K562 (cell line): Measurements from ENCODE around the gene CMSS1. TPM values are rescaled to one million over a fixed set of nuclear protein-coding genes. Genes with fewer than 3 reads are reported as not detected.

ENCODE experiments used
- ATAC-seq: fragments of 200-7000 bp; cut with Tn5 transposase; 3 replicates; pipeline ENCODE4 v1.9.1; 2020; ENCODE audit warnings: moderate library complexity
- BruUV-seq: library from RNA; stranded (reverse); fragments of 400-500 nt; replicated peaks from 2 replicates; lab custom pipeline; 2021; lab: Mats Ljungman, UMichigan
- CTCF ChIA-PET: fragments of 300-600 bp; formaldehyde crosslinking; extraction: SDS; loops from one replicate; lab custom pipeline; 2021; ENCODE audit warnings: low intra/inter-chr PET ratio; lab: Yijun Ruan, JAX
- POLR2A ChIA-PET: fragments of 300-600, 350-650 bp; sonication (Branson Sonifier 250); formaldehyde crosslinking; extraction: SDS; loops from one replicate; lab custom pipeline; 2021; ENCODE audit warnings: antibody characterized with exemption, inconsistent platforms; lab: Yijun Ruan, JAX
- DNase-seq, 4 experiments: peaks; one replicate each; pipeline versions ENCODE4 v3.0.0 to v3.0.0-alpha.2; 2011 to 2018; ENCODE audit warnings: low spot score in 3 of 4, mixed read lengths in 3 of 4; ENCODE audit errors: extremely low read depth in 1 of 4
- FAIRE-seq: peaks from 2 replicates; lab custom pipeline; 2011; peaks lifted over from hg19 to GRCh38; lab: Jason Lieb, UNC
- H2AFZ ChIP-seq: 2 replicates; pipeline ENCODE4 v1.6.0; 2011; ENCODE audit warnings: low read depth, low read length, control low read depth, inconsistent platforms
- H3K27ac ChIP-seq: fragments of 200-600 bp; 3 replicates; pipeline ENCODE4 v1.8.0; 2011; ENCODE audit warnings: low read depth, mild to moderate bottlenecking, control low read depth, inconsistent platforms, low read length, moderate library complexity, mixed read lengths; ENCODE audit errors: extremely low read depth
- H3K27me3 ChIP-seq, 2 experiments: fragments of 300-600 bp in 1 of 2; 2 replicates in 1 of 2; 3 replicates in 1 of 2; pipeline versions ENCODE4 v1.6.0 to v1.8.0; 2011; ENCODE audit warnings: inconsistent platforms in 2 of 2, low read length in 2 of 2, mild to moderate bottlenecking in 1 of 2, mixed read lengths in 1 of 2, moderate library complexity in 1 of 2; ENCODE audit not compliant: control insufficient read depth in 2 of 2, insufficient read depth in 2 of 2
- H3K36me3 ChIP-seq: fragments of 300-600 bp; 3 replicates; pipeline ENCODE4 v1.8.0; 2011; ENCODE audit warnings: mild to moderate bottlenecking, low read length, inconsistent platforms; ENCODE audit not compliant: control insufficient read depth, insufficient read depth
- H3K4me1 ChIP-seq, 2 experiments: fragments of 200-600 bp in 1 of 2; replicated peaks in 1 of 2; 2 replicates in 1 of 2; 3 replicates in 1 of 2; pipeline versions ENCODE4 v1.5.1 to v1.8.0; 2011; ENCODE audit warnings: inconsistent platforms in 2 of 2, low read length in 2 of 2, mild to moderate bottlenecking in 1 of 2, mixed read lengths in 1 of 2, moderate library complexity in 1 of 2; ENCODE audit not compliant: control insufficient read depth in 2 of 2, insufficient read depth in 2 of 2
- H3K4me2 ChIP-seq: 2 replicates; pipeline ENCODE4 v1.6.1; 2011; ENCODE audit warnings: low read length, control low read depth, inconsistent platforms, mixed read lengths; ENCODE audit not compliant: insufficient read depth
- H3K4me3 ChIP-seq: fragments of 200-600 bp; sonication (generic), shearing (Covaris generic); 2 replicates; pipeline ENCODE4 v1.5.1; 2016; ENCODE audit warnings: control low read depth, inconsistent platforms
- H3K79me2 ChIP-seq: fragments of 200-600 bp; 3 replicates; pipeline ENCODE4 v1.8.0; 2011; ENCODE audit warnings: low read length, inconsistent platforms; ENCODE audit not compliant: control insufficient read depth, insufficient read depth
- H3K9ac ChIP-seq, 2 experiments: 2 replicates each; pipeline versions ENCODE4 v1.6.0 to v1.6.1; 2011; ENCODE audit warnings: low read depth in 2 of 2, low read length in 2 of 2, control low read depth in 1 of 2, inconsistent platforms in 1 of 2, mild to moderate bottlenecking in 1 of 2, mixed read lengths in 1 of 2; ENCODE audit not compliant: insufficient read depth in 1 of 2
- H3K9me1 ChIP-seq: one replicate; pipeline ENCODE4 v1.6.0; 2011; ENCODE audit warnings: inconsistent platforms, mild to moderate bottlenecking, low read length, moderate library complexity; ENCODE audit not compliant: control insufficient read depth, insufficient read depth
- H3K9me3 ChIP-seq: replicated peaks from 2 replicates; pipeline ENCODE4 v1.5.1; 2011; ENCODE audit warnings: low read depth, low read length, inconsistent platforms; ENCODE audit not compliant: control insufficient read depth, insufficient read depth
- H4K20me1 ChIP-seq: replicated peaks from 2 replicates; pipeline ENCODE4 v1.6.1; 2011; ENCODE audit warnings: low read length, inconsistent platforms, mixed read lengths; ENCODE audit not compliant: control insufficient read depth, insufficient read depth
- DDX20 ChIP-seq: fragments of 450-650 bp; IDR thresholded peaks from 2 replicates; pipeline ENCODE4 v1.6.1; 2016; ENCODE audit warnings: missing genetic modification characterization, low read depth, mild to moderate bottlenecking, missing compliant biosample characterization, moderate library complexity
- HDAC2 ChIP-seq: fragments of 450-650 bp; IDR thresholded peaks from 2 replicates; pipeline ENCODE4 v1.6.1; 2016; ENCODE audit warnings: mild to moderate bottlenecking
- HES1 ChIP-seq: fragments of 450-650 bp; IDR thresholded peaks from 2 replicates; pipeline ENCODE4 v1.6.1; 2016; ENCODE audit warnings: low read depth, mild to moderate bottlenecking, moderate library complexity
- NRF1 ChIP-seq, 2 experiments: fragments of 450-650 bp; IDR thresholded peaks in 1 of 2; conservative IDR thresholded peaks in 1 of 2; 2 replicates each; pipeline ENCODE4 v1.6.1; 2014; ENCODE audit warnings: mild to moderate bottlenecking in 2 of 2
- RNF219 ChIP-seq: fragments of 250-450 bp; sonication (Bioruptor Pico); IDR thresholded peaks from 2 replicates; pipeline ENCODE4 v1.5.0; 2022; ENCODE audit warnings: mild to moderate bottlenecking
- ZFP36 ChIP-seq: fragments of 150-350 bp; IDR thresholded peaks from 2 replicates; pipeline ENCODE4 v1.6.1; 2018; ENCODE audit warnings: low read length, low read depth; ENCODE audit not compliant: partially characterized antibody
- WGBS: fragments of 100-300 bp; shearing (Covaris generic); methylation state at CpG from one replicate; pipeline ENCODE4 v1.1.6; 2016; ENCODE audit warnings: low coverage, mixed read lengths; ENCODE audit not compliant: insufficient coverage; ENCODE audit errors: missing lambda C conversion rate; 5-methylcytosine and 5-hydroxymethylcytosine counted together
- in situ Hi-C: fragments of 300-500 bp; cut with MboI; formaldehyde crosslinking; loops from 4 replicates; pipeline ENCODE4 v1.15.0; 2018; ENCODE audit warnings: inconsistent platforms, mixed read lengths
- intact Hi-C: fragments of 100-400 bp; cut with micrococcal nuclease; formaldehyde crosslinking; loops from 2 replicates; pipeline ENCODE4 v1.14.2; 2022
- polyA plus RNA-seq, 8 experiments: library from polyadenylated mRNA; depleted of rRNA in 4 of 8; stranded (reverse) in 5 of 8; unstranded in 3 of 8; fragments of >200 nt; fragmentation: Nextera tagmentation in 2 of 8; fragmentation: Illumina TruSeq in 1 of 8; extraction: Ambion mirVana in 2 of 8; extraction: Trizol in 1 of 8; gene quantifications; 2 replicates each; pipeline versions ENCODE4 v1.2.1 to v1.2.3, GENCODE V29; 2011 to 2014; ENCODE audit warnings: inconsistent platforms in 1 of 8, missing spikeins in 1 of 8
- total RNA-seq, 7 experiments: library from RNA; depleted of rRNA in 6 of 7; stranded (reverse); fragments of >200 nt in 6 of 7; fragmentation: Illumina TruSeq in 2 of 7; extraction: Trizol in 2 of 7; gene quantifications; 2 replicates each; pipeline versions ENCODE4 v1.2.1 to v1.2.3, GENCODE V29; 2011 to 2021; ENCODE audit warnings: low replicate concordance in 1 of 7

The CMSS1 gene
- total and polyA plus RNA-seq, 9 of the 15 experiments (the other 6 are each of a cell fraction or from before 2014, with no cell fraction given): 46.9 to 109 (median 72.3) TPM

GRCh38 chr3:99895131-99895696, 77.6 kb downstream of the CMSS1 start:
- ATAC-seq: no peak
- TF ChIP-seq HDAC2 (no peak), ZFP36 (no peak), RNF219 (no peak), DDX20 (tag) (no peak), HES1 (no peak), NRF1 (conservative IDR thresholded peaks at IDR 0.05 in 1 of 2, IDR thresholded peaks at IDR 0.05 in 1 of 2) (no peak)
- Histone ChIP-seq H3K36me3 (no peaks in the 10 kb centered on the region), H3K9me3 (no peaks in the 10 kb centered on the region), H3K27me3 (no peaks in the 10 kb centered on the region), H3K27ac (0 out of 3 replicates have a peak overlapping the region, but pooled peaks have one; percentile 14), H3K79me2 (peaks cover 9% of the 10 kb centered on the region; the same call in 2 of the 3 replicates), H3K9ac (no peak overlapping the region), H3K4me2 (no peak overlapping the region), H2AFZ (no peak overlapping the region), H4K20me1 (no peaks in the 10 kb centered on the region), H3K4me1 (peaks cover 0 to 3% of the 10 kb centered on the region in 2 experiments; a peak in 1 of 5 replicates), H3K4me3 (no peak overlapping the region), H3K9me1 (no peaks in the 10 kb centered on the region)
- 70% methylated on average over 3 of the region's 3 CpGs for WGBS
- FAIRE-seq: no peak
- in situ Hi-C loops (no loop called here), intact Hi-C loops (no loop called here)
- CTCF ChIA-PET: no interaction called here
- POLR2A ChIA-PET: interaction anchor here (0.7 kb wide), 1 partner anchor 29 kb away, joined by 4 read pairs; no protein-coding TSS in a partner anchor
- no TSS peak for BruUV-seq
- DNase-seq: no peak
